Thymus (tissue), 11 donors: Measurements from ENCODE around the gene RIPK4. TPM values are rescaled to one million over a fixed set of nuclear protein-coding genes. Genes with fewer than 3 reads are reported as not detected.
"Not testable (repeated sequence)": the region's sequence is repeated elsewhere in the genome, so short reads cannot be mapped to it uniquely, and the experiment has no call there.

ENCODE experiments used
- DNase-seq, 9 donors: peaks; one replicate each; pipeline ENCODE4 v3.0.0-alpha.2; 2013; ENCODE audit warnings: low spot score in 9 of 9, low read depth in 6 of 9, missing footprints in 1 of 9
- H3K27ac ChIP-seq, 2 donors: one replicate each; pipeline ENCODE4 v1.5.1; 2013; ENCODE audit warnings: control low read depth in 1 of 2, low read depth in 1 of 2, low read length in 1 of 2, mild to moderate bottlenecking in 1 of 2, moderate library complexity in 1 of 2
- H3K27me3 ChIP-seq, 2 donors: one replicate each; pipeline ENCODE4 v1.5.1; 2013; ENCODE audit warnings: low read length in 1 of 2; ENCODE audit not compliant: control insufficient read depth in 2 of 2, insufficient read depth in 1 of 2
- H3K36me3 ChIP-seq, 2 donors: one replicate each; pipeline ENCODE4 v1.5.1; 2013; ENCODE audit warnings: low read length in 1 of 2, mild to moderate bottlenecking in 1 of 2, moderate library complexity in 1 of 2; ENCODE audit not compliant: control insufficient read depth in 2 of 2, insufficient read depth in 2 of 2
- H3K4me1 ChIP-seq, 2 donors: one replicate each; pipeline ENCODE4 v1.5.1; 2013; ENCODE audit warnings: low read length in 2 of 2; ENCODE audit not compliant: control insufficient read depth in 2 of 2, insufficient read depth in 2 of 2
- H3K4me3 ChIP-seq, 2 donors: one replicate each; pipeline ENCODE4 v1.5.1; 2013; ENCODE audit warnings: low read length in 2 of 2, control low read depth in 1 of 2, mild to moderate bottlenecking in 1 of 2
- H3K9me3 ChIP-seq, 2 donors: one replicate each; pipeline ENCODE4 v1.5.1; 2013; ENCODE audit warnings: low read length in 1 of 2, mild to moderate bottlenecking in 1 of 2; ENCODE audit not compliant: control insufficient read depth in 2 of 2, insufficient read depth in 1 of 2
- WGBS: extraction: QIAGEN DNeasy Blood & Tissue Kit; methylation state at CpG from one replicate; pipeline ENCODE4 v1.1.7; 2013; 5-methylcytosine and 5-hydroxymethylcytosine counted together
- polyA plus RNA-seq: library from polyadenylated mRNA; stranded (reverse); fragments of 200-250 nt; gene quantifications from one replicate; pipeline ENCODE4 v1.2.3, GENCODE V29; 2013
- total RNA-seq: library from RNA; stranded (reverse); fragments of 120-200 nt; gene quantifications from one replicate; pipeline ENCODE4 v1.2.4, GENCODE V29; 2013
- donor health status: healthy.

The RIPK4 gene
- total and polyA plus RNA-seq, 2 donors: 9.3 to 12.6 TPM

DNA sequence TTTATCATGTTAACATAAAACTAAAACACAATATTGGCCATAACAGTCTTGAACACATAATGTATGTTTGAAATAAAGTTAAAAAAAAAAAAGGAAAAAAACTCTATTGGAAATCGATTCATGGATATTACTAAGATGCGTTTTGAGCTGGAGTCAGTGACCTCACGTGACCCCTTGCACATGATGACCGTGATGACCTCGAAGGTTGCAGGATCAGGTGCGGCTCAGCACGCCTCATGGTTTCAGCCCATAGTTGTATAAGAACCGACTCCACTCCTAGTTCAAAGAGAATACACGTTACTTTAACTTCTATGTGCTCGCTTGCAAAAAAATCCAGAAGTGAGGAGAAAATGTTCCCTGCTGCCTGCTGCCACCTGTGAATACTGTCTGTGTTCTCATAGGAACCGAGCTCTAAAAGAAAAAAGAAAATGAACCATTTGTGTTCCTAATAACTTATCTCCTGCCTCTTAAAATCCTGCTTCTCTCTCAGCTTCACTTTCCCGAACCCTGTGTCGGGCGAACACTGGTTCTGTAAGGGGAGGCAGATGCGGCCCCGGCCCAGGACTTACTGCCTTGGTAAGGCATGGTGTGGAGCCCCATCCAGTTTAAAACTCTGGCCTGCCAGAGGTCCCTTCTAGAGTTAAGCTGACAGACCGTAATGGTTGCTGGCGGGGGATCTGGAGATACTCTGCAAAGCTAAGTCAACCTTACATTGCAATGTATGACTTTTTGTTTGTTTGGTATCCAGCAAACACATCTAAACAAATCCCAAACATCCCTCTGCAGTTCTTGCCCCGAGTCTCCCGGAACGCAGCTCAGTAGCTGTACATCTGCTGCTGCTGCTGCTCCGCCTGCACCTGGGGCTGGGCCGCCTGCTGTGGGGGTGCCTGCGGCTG, 33.8 kb upstream of the RIPK4 start:
- no peaks in the 10 kb centered on the region for H3K9me3 ChIP-seq
- WGBS: 94% methylated on average over 24 of the region's 24 CpGs
- no peaks in the 10 kb centered on the region for H3K27me3 ChIP-seq
- H3K4me1 ChIP-seq: peaks cover 0 to 5% of the 10 kb centered on the region in 2 donors
- H3K36me3 ChIP-seq: peaks cover 47 to 60% of the 10 kb centered on the region in 2 donors
- DNase-seq: no peak
- no peak overlapping the region for H3K27ac ChIP-seq
- H3K4me3 ChIP-seq: no peak overlapping the region

DNA sequence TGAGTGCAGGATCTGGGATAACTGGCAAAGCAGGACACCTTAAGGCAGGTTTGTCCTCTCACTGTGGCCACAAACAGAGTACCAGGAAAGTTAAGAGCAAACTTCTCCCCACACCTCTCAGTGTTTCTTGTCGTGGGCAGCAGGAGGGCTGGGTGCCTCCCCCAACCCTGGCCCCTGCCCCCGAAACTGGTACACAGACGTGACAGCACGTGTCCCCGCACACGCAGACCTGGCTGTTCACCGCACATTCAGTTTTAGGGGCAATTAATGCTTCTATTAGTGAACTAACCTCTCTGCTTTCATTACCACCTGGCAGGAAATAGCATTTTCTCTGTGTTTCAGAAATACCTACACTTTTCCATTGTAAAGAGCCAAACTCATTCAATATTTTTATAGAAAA, 32.9 kb upstream of the RIPK4 start:
- no peak for DNase-seq
- no peaks in the 10 kb centered on the region for H3K27me3 ChIP-seq
- H3K36me3 ChIP-seq: peaks cover 47 to 60% of the 10 kb centered on the region in 2 donors
- peaks cover 0 to 5% of the 10 kb centered on the region in 2 donors for H3K4me1 ChIP-seq
- 98% methylated on average over 7 of the region's 7 CpGs for WGBS
- no peak overlapping the region for H3K27ac ChIP-seq
- no peak overlapping the region for H3K4me3 ChIP-seq
- H3K9me3 ChIP-seq: no peaks in the 10 kb centered on the region

GRCh38 chr21:41798326-41798725, 31.5 kb upstream of the RIPK4 start:
- no peak for DNase-seq
- no peak overlapping the region for H3K27ac ChIP-seq
- peaks cover 47 to 54% of the 10 kb centered on the region in 2 donors for H3K36me3 ChIP-seq
- H3K4me1 ChIP-seq: peaks cover 0 to 5% of the 10 kb centered on the region in 2 donors
- H3K27me3 ChIP-seq: no peaks in the 10 kb centered on the region
- no peak overlapping the region for H3K4me3 ChIP-seq
- H3K9me3 ChIP-seq: peaks cover 0 to under 1% of the 10 kb centered on the region in 2 donors
- 98% methylated on average over 20 of the region's 20 CpGs for WGBS

GRCh38 chr21:41796476-41797080, 29.7 kb upstream of the RIPK4 start:
- 97% methylated on average over 14 of the region's 14 CpGs for WGBS
- Histone ChIP-seq H3K4me3 (no peak overlapping the region), H3K9me3 (peaks cover 0 to 12% of the 10 kb centered on the region in 2 donors), H3K27ac (no peak overlapping the region), H3K27me3 (no peaks in the 10 kb centered on the region), H3K36me3 (peaks cover 37 to 38% of the 10 kb centered on the region in 2 donors), H3K4me1 (peaks cover 0 to 5% of the 10 kb centered on the region in 2 donors)
- DNase-seq: no peak

DNA sequence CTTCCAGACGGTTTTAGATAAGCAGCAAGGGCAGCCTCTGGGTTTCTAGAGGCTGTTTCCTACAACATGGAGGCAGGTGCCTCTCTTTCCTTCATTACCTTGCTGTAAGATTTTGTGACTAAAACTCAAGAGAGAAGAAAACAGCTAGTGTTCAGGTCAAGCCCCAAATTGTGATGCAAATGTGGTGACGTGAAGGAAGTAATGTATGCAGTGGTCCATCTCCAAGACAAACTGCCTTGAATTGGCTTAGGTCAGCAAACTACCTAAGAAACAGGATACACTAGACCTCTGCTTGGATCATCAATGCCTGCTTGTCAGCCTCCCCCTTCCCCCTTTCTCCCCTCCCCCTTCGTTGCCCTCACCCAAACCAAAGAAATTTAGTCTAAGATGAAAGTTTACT, 28.9 kb upstream of the RIPK4 start:
- no peak overlapping the region for H3K27ac ChIP-seq
- no peak overlapping the region for H3K4me3 ChIP-seq
- no peaks in the 10 kb centered on the region for H3K27me3 ChIP-seq
- peaks cover 0 to 12% of the 10 kb centered on the region in 2 donors for H3K9me3 ChIP-seq
- 87% methylated on average over 3 of the region's 3 CpGs for WGBS
- no peak for DNase-seq
- H3K4me1 ChIP-seq: peaks cover 0 to 5% of the 10 kb centered on the region in 2 donors
- H3K36me3 ChIP-seq: peaks cover 28 to 29% of the 10 kb centered on the region in 2 donors

DNA sequence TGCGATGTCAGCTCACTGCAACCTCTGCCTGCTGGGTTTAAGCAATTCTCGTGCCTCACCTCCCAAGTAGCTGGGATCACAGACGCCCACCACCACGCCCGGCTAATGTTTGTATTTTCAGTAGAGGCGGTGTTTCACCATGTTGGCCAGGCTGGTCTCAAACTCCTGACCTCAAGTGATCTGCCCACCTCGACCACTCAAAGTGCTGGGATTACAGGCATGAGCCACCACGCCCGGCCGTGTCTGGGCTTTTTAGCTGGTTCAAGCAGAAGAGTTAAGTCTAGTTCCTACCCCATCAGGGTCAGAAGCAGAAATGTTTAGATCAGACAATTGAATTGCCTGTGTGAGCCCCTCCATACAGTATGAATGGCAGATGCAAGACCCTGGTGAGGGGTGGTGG, 27.7 kb upstream of the RIPK4 start:
- H3K4me1 ChIP-seq: peaks cover 0 to 5% of the 10 kb centered on the region in 2 donors
- WGBS: 96% methylated on average over 10 of the region's 10 CpGs
- DNase-seq: no peak
- no peaks in the 10 kb centered on the region for H3K27me3 ChIP-seq
- H3K27ac ChIP-seq: no peak overlapping the region
- no peak overlapping the region for H3K4me3 ChIP-seq
- peaks cover 18 to 19% of the 10 kb centered on the region in 2 donors for H3K36me3 ChIP-seq
- H3K9me3 ChIP-seq: peaks cover 0 to 12% of the 10 kb centered on the region in 2 donors

DNA sequence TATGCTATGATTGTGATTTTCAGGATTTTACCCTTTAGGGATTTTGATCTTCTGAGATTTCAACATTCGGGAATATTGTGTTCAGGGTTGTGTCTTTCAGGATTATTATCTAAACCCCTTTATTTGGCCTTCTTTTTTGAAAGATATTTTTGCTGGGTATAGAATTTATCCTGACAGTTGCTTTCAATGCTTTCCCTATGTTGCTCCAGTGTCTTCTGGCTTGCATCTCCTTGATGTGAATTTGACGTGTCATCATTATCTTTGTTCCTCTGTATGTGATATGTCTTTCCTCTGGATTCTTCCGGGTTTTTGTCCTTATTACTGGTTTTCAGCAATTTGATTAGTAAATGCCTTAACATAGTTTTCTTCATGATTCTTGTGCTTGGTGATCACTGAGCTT, 25.9 kb upstream of the RIPK4 start:
- no peak for DNase-seq
- peaks cover 0 to 12% of the 10 kb centered on the region in 2 donors for H3K9me3 ChIP-seq
- H3K36me3 ChIP-seq: peaks cover 3 to 4% of the 10 kb centered on the region in 2 donors
- H3K4me1 ChIP-seq: peaks cover 0 to 5% of the 10 kb centered on the region in 2 donors
- no peaks in the 10 kb centered on the region for H3K27me3 ChIP-seq
- 97% methylated on average over 3 of the region's 3 CpGs for WGBS
- H3K27ac ChIP-seq: no peak overlapping the region
- no peak overlapping the region for H3K4me3 ChIP-seq

GRCh38 chr21:41786509-41786987, 19.7 kb upstream of the RIPK4 start:
- no peak overlapping the region for H3K4me3 ChIP-seq
- H3K36me3 ChIP-seq: no peaks in the 10 kb centered on the region
- H3K27ac ChIP-seq: no peak overlapping the region
- DNase-seq: no peak
- no peaks in the 10 kb centered on the region for H3K9me3 ChIP-seq
- no peaks in the 10 kb centered on the region for H3K27me3 ChIP-seq
- WGBS: 88% methylated on average over 13 of the region's 13 CpGs
- H3K4me1 ChIP-seq: peaks cover 16 to 27% of the 10 kb centered on the region in 2 donors

- H3K27ac ChIP-seq, H3K36me3 ChIP-seq, H3K4me3 ChIP-seq, DNase-seq, H3K27me3 ChIP-seq, H3K9me3 ChIP-seq: not testable (repeated sequence)
- 96% methylated on average over 12 of the region's 12 CpGs for WGBS
- H3K4me1 ChIP-seq: peaks cover 21 to 32% of the 10 kb centered on the region in 2 donors
Observed at GRCh38 chr21:41785262-41785661, 18.4 kb upstream of the RIPK4 start.
